Measurements from ENCODE around the gene SLC25A27.
"Not testable (repeated sequence)": the region's sequence is repeated elsewhere in the genome, so short reads cannot be mapped to it uniquely, and the experiment has no call there.

SLC25A27 gene, protein sequence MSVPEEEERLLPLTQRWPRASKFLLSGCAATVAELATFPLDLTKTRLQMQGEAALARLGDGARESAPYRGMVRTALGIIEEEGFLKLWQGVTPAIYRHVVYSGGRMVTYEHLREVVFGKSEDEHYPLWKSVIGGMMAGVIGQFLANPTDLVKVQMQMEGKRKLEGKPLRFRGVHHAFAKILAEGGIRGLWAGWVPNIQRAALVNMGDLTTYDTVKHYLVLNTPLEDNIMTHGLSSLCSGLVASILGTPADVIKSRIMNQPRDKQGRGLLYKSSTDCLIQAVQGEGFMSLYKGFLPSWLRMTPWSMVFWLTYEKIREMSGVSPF
- total RNA-seq: 0 to 0.67 reads per million in 2 donors

- DNase-seq: peak; percentile 15 to 81 (median 58)
Measured at GRCh38 chr6:46652603-46653438, at the start of gene SLC25A27, which contains the start of gene CYP39A1. Gene SLC25A27 (plus strand): TSS chr6:46652975. CDS start chr6:46653193, 218 bp downstream. Gene CYP39A1 (minus strand): TSS chr6:46652818. CDS start chr6:46652582, 236 bp downstream.

- no peak for DNase-seq
Measured at GRCh38 chr6:46605091-46605797, 47.5 kb upstream of the SLC25A27 start.

GRCh38 chr6:46606338-46606737 lies 46.4 kb upstream of the SLC25A27 start:
- DNase-seq: no peak

DNA sequence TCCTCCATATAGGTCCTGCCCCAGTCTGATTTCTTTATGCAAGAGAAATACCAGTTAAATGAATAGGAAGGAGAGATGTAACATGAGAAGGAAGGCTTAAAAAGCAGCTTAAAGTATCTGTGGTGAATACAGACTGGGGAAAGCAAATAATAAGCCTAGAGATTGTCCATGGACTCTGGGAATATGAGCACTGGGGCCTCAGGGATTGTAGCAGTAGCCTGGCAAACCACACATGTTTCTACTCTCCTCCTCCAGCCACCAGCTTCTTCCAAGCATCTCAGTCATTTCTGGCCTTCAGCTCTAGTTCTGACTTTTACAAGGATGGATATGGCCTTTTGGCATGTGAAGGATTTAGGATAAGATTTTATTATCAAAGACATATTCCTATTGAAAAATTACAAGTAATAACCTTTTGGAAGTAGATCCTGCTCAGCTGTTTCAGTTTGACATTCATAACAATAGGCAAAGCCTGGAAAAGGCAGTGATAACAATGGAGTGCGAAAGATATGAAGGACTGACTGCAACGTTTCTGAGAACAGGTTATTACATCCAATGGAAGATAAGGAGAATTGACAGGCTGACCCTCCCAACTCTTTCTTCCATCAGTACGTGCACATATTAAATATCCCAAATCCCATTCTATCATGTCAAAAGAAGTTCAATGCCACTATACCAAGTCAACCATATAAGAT lies 41.8 kb upstream of the SLC25A27 start:
- DNase-seq: no peak

DNA sequence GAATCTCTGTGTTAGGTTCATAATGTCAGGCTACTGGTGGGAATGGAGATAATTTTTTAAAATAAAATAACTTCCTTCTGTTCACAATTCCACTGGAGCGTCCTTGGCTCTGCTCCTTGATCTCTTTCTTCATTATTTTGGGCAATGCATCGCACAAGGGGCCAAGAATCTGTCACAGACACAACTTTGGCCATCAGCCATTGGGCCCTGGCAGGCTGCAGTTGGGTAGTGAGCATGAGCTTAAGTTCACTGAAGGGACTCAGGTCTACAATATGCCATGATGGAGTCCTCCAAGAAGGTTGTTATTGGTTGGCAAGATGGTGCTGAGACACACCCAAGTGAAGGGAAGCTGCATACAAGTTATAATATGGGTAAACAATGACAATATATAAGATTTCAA lies 40.1 kb upstream of the SLC25A27 start:
- no peak for DNase-seq

- DNase-seq: no peak
Measured at GRCh38 chr6:46618726-46619125, 34.0 kb upstream of the SLC25A27 start.

- peak in 1 of 5 experiments; percentile 20 for DNase-seq
Measured at GRCh38 chr6:46626228-46626909, 26.4 kb upstream of the SLC25A27 start.

GRCh38 chr6:46626976-46627375 lies 25.8 kb upstream of the SLC25A27 start:
- no peak for DNase-seq

- no peak for DNase-seq
Measured at GRCh38 chr6:46628498-46628897, 24.3 kb upstream of the SLC25A27 start.

DNA sequence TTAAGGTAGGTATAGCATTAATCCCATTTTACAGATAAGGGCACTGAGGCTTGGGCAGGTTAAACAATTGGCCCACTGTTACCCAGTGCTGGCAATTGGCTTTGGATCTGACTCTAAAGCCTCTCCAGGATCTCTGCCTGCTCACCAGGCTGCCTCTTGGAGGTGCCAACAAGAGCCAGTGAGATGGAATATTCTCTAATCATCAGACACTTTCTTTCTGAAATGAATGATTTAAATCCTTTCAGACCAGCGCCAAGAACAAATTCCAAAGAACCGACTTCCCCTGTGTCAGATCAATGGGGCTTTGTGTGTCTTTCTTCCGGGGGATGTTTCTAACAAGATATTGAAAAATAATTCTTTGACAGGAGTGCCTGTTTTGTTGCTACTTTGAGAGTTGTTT lies 23.8 kb upstream of the SLC25A27 start:
- DNase-seq: no peak

- no peak for DNase-seq
Measured at GRCh38 chr6:46629691-46630090, 23.1 kb upstream of the SLC25A27 start.

GRCh38 chr6:46632053-46632452 lies 20.7 kb upstream of the SLC25A27 start:
- DNase-seq: no peak

- DNase-seq: no peak
Measured at GRCh38 chr6:46635462-46635861, 17.3 kb upstream of the SLC25A27 start.

- no peak for DNase-seq
Measured at GRCh38 chr6:46637145-46637544, 15.6 kb upstream of the SLC25A27 start.

DNA sequence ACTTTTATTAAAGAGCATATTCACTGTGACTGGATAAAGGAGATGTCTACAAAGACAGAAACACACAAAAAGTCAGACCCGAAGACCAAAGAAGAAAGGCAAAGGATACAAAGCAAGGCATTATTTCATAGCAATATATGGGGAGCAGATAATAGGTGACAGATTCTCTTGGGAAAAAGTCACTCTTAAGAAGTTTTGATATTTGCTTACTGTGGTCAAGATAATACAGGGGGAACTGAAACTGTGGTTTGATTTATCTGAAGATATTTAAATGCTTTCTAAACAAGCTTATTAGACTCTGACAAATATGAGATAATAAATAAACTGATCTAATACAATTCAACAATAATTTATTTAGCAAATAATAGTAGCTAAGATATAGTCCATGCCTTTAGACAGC lies 14.8 kb upstream of the SLC25A27 start:
- no peak for DNase-seq

DNA sequence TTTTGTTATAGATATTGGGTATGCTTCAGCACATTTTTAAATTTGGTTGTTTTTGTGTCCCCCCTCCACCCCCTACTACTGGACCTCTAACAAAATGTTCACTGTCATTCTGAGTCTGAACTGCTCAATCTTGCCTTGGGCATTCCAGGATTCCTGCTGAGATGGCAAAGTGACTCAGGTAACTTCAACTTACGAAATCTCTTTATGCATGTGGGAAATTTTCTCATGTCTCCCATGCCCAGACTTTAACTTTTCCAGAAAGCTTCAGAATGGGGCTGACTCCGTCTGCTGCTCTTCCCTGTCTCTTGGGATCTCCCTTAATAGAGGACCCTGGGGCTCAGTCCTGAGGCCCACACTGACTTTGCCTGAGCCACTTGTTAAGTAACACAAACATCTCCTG lies 14.1 kb upstream of the SLC25A27 start:
- no peak for DNase-seq

- DNase-seq: peak in 1 of 5 experiments; percentile 73
Measured at GRCh38 chr6:46642928-46643751, 9.6 kb upstream of the SLC25A27 start.

DNA sequence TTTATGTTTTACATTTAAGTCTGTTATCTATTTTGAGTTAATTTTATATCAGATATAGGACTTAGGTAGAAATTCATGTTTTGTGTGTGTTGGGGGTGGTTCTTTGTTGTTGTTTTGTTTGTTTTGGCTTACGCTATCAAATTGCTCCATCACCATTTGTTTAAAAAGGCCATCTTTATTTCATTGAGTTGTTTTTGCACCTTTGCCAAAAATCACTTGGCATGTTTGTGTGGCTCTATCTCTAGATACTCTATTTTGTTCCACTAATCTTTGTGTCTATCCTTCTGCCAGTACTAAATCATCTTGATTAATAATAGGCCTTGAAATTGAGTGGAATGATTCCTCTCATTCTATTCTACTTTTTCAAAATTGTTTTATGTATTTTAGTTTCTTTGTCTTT lies 7.5 kb upstream of the SLC25A27 start:
- no peak for DNase-seq

- DNase-seq: not testable (repeated sequence)
Measured at GRCh38 chr6:46648108-46648507, 4.7 kb upstream of the SLC25A27 start.

- DNase-seq: no peak
Measured at GRCh38 chr6:46648869-46649492, 3.8 kb upstream of the SLC25A27 start.

All from T-helper 2 cell (primary cell).